Left ventricle myocardium inferior (tissue), 1 donor: ENCODE results near the gene ZFAND6. TPM values are rescaled to one million over a fixed set of nuclear protein-coding genes. Genes with fewer than 3 reads are reported as not detected.

Experiments used
- DNase-seq: peaks from one replicate; pipeline ENCODE4 v3.0.0-alpha.2; 2020
- H3K27ac ChIP-seq: fragments of 200-600 bp; replicated peaks from 2 replicates; pipeline ENCODE4 v1.8.0; 2021
- H3K27me3 ChIP-seq: fragments of 200-600 bp; 2 replicates; pipeline ENCODE4 v1.8.0; 2021; ENCODE audit warnings: low read depth
- H3K36me3 ChIP-seq: fragments of 200-600 bp; 2 replicates; pipeline ENCODE4 v1.8.0; 2021
- H3K4me1 ChIP-seq: fragments of 200-600 bp; 2 replicates; pipeline ENCODE4 v1.8.0; 2021
- H3K4me3 ChIP-seq: fragments of 200-600 bp; 2 replicates; pipeline ENCODE4 v1.8.0; 2021; ENCODE audit warnings: mild to moderate bottlenecking, moderate library complexity
- H3K9me3 ChIP-seq: fragments of 200-600 bp; replicated peaks from 2 replicates; pipeline ENCODE4 v1.8.0; 2021
- intact Hi-C: fragments of 100-400 bp; cut with micrococcal nuclease; formaldehyde crosslinking; loops from one replicate; pipeline ENCODE4 v1.11.0; 2022
- total RNA-seq: library from RNA; stranded (reverse); fragmentation: NEBNext Ultra II Directional; extraction: Animal tissue kit (Norgen Biotek cat#: 25700); gene quantifications from one replicate; pipeline ENCODE4 v1.2.1, GENCODE V29; 2021
- TF ChIP-seq, protein P1 (sequence below): fragments of 200-600 bp; IDR thresholded peaks from 2 replicates; pipeline ENCODE4 v1.8.0; 2021; ENCODE audit warnings: antibody characterized with exemption, mild to moderate bottlenecking, borderline replicate concordance
- donor health status: DM: no; HTN: yes; CAD: no; lungs with severe emphysema.

The ZFAND6 gene
- total RNA-seq, 1 donor from 2014 or later = 75.0 TPM

- intact Hi-C loops = no loop called here
- Histone ChIP-seq H3K27ac (no peak overlapping the region), H3K27me3 (no peaks in the 10 kb centered on the region), H3K4me1 (peaks cover 17% of the 10 kb centered on the region), H3K4me3 (no peak overlapping the region), H3K36me3 (peaks cover 23% of the 10 kb centered on the region), H3K9me3 (no peaks in the 10 kb centered on the region)
- DNase-seq = no peak
- TF ChIP-seq, protein P1, sequence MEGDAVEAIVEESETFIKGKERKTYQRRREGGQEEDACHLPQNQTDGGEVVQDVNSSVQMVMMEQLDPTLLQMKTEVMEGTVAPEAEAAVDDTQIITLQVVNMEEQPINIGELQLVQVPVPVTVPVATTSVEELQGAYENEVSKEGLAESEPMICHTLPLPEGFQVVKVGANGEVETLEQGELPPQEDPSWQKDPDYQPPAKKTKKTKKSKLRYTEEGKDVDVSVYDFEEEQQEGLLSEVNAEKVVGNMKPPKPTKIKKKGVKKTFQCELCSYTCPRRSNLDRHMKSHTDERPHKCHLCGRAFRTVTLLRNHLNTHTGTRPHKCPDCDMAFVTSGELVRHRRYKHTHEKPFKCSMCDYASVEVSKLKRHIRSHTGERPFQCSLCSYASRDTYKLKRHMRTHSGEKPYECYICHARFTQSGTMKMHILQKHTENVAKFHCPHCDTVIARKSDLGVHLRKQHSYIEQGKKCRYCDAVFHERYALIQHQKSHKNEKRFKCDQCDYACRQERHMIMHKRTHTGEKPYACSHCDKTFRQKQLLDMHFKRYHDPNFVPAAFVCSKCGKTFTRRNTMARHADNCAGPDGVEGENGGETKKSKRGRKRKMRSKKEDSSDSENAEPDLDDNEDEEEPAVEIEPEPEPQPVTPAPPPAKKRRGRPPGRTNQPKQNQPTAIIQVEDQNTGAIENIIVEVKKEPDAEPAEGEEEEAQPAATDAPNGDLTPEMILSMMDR = no peak
Observed at GRCh38 chr15:80176443-80176842, 117.0 kb downstream of the ZFAND6 start.

DNA sequence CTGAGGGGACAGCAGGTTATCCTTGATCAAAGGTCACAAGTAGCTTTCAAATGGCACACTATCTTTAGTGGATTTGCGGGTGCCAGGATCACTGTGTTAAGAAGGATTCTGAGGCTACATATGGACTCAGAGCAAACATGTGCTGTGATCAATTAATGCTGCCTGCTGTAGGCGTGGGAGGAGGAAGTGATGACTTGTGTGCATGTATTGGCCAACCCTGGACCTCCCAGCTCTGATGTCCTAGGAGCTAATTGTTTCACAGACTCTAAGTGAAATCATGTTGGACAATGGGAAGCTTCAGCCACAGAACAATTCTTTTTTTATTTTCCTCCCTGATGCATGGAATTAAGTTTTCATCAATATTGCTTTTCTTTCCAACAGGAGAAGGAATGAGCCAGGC, 117.7 kb downstream of the ZFAND6 start:
- intact Hi-C loops = no loop called here
- TF ChIP-seq, protein P1 = no peak
- no peak for DNase-seq
- Histone ChIP-seq H3K36me3 (peaks cover 28% of the 10 kb centered on the region), H3K4me3 (no peak overlapping the region), H3K9me3 (no peaks in the 10 kb centered on the region), H3K27me3 (no peaks in the 10 kb centered on the region), H3K4me1 (peaks cover 17% of the 10 kb centered on the region), H3K27ac (no peak overlapping the region)

GRCh38 chr15:80179025-80179759, 119.7 kb downstream of the ZFAND6 start:
- peaks cover 23% of the 10 kb centered on the region for H3K4me1 ChIP-seq
- no peaks in the 10 kb centered on the region for H3K27me3 ChIP-seq
- H3K9me3 ChIP-seq = no peaks in the 10 kb centered on the region
- H3K36me3 ChIP-seq = peaks cover 28% of the 10 kb centered on the region
- TF ChIP-seq, protein P1 = no peak
- no peak overlapping the region for H3K4me3 ChIP-seq
- intact Hi-C loops = no loop called here
- DNase-seq = no peak
- H3K27ac ChIP-seq = no peak overlapping the region

GRCh38 chr15:80179935-80180334, 120.5 kb downstream of the ZFAND6 start:
- H3K27ac ChIP-seq = no peak overlapping the region

DNA sequence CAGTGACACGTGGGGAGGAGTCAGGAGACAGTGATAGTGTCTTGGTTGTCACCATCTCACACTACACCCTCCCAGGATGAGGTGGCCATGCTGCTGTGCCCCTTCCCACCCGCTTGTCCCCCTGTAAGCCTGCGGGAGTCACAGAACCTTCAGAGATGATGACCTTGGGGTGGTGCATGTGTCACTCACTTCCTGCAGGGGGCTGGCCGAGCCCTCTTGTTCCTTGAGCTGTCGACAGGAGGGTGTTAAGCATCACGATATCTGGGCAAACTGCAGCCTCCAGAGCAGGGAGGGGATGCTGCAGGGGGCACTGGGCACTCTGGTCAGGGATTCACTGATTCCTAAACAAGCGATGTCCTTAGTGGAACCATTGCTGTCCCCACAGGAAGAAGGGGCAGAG, 121.0 kb downstream of the ZFAND6 start:
- Histone ChIP-seq H3K4me1 (peaks cover 13% of the 10 kb centered on the region), H3K27me3 (no peaks in the 10 kb centered on the region), H3K36me3 (peaks cover 34% of the 10 kb centered on the region), H3K27ac (no peak overlapping the region), H3K9me3 (no peaks in the 10 kb centered on the region), H3K4me3 (no peak overlapping the region)
- TF ChIP-seq, protein P1 = no peak
- DNase-seq = no peak
- intact Hi-C loops = no loop called here

More at GRCh38 chr15:80179935-80180334, 120.5 kb downstream of the ZFAND6 start:
- Histone ChIP-seq H3K4me3 (no peak overlapping the region), H3K4me1 (peaks cover 15% of the 10 kb centered on the region), H3K9me3 (no peaks in the 10 kb centered on the region), H3K36me3 (peaks cover 28% of the 10 kb centered on the region), H3K27me3 (no peaks in the 10 kb centered on the region)
- intact Hi-C loops = no loop called here
- DNase-seq = no peak
- TF ChIP-seq, protein P1 = no peak
